ENCODE measurements around the gene SAMD4B. TPM values are rescaled to one million over a fixed set of nuclear protein-coding genes. Genes with fewer than 3 reads are reported as not detected.

Gene SAMD4B
- total and polyA plus RNA-seq, 2 experiments from 2014 or later, result 104 to 172 TPM

DNA sequence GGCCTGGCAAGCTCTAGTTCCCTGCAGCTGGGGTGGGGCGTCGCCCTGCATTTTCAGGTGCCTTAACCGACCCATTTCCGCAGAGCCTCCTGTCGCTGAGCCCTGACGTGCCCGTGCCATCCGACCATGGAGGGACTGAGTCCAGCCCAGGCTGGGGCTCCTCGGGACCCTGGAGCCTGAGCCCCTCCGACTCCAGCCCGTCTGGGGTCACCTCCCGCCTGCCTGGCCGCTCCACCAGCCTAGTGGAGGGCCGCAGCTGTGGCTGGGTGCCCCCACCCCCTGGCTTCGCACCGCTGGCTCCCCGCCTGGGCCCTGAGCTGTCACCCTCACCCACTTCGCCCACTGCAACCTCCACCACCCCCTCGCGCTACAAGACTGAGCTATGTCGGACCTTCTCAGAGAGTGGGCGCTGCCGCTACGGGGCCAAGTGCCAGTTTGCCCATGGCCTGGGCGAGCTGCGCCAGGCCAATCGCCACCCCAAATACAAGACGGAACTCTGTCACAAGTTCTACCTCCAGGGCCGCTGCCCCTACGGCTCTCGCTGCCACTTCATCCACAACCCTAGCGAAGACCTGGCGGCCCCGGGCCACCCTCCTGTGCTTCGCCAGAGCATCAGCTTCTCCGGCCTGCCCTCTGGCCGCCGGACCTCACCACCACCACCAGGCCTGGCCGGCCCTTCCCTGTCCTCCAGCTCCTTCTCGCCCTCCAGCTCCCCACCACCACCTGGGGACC lies 65.6 kb downstream of the SAMD4B start:
- Histone ChIP-seq H3K79me2 (replicated peaks; ENCODE audit: insufficient read depth) (peaks cover 23% of the 10 kb centered on the region), H3K36me3 (ENCODE audit: insufficient read depth) (no peaks in the 10 kb centered on the region), H3K4me3 (peak overlapping the region; percentile 99), H2AFZ (no peak overlapping the region), H3K4me2 (peak overlapping the region; percentile 91), H3K27me3 (ENCODE audit: insufficient read depth) (no peaks in the 10 kb centered on the region), H3K4me1 (ENCODE audit: insufficient read depth) (peaks cover 55% of the 10 kb centered on the region), H4K20me1 (replicated peaks; ENCODE audit: insufficient read depth) (peaks cover 4% of the 10 kb centered on the region; the same call in 1 of the 2 replicates), H3K27ac (ENCODE audit: low read depth) (peak overlapping the region; percentile 60), H3F3A (replicated peaks; ENCODE audit: low read depth) (peaks cover 42% of the 10 kb centered on the region), H3K9me2 (ENCODE audit: insufficient read depth) (no peaks in the 10 kb centered on the region)
- Mint-ChIP-seq H3K36me3 (ENCODE audit: low read depth) (peaks cover 17% of the 10 kb centered on the region; the same call in 2 of the 3 replicates), H3K4me3 (peak overlapping the region; percentile 94), H3K27me3 (ENCODE audit: insufficient read depth, low read depth, poor library complexity) (peaks cover 49% of the 10 kb centered on the region), H3K9me3 (peaks cover 4% of the 10 kb centered on the region; the same call in 2 of the 3 replicates), H3K27ac (no peak overlapping the region), H3K4me1 (peaks cover 52% of the 10 kb centered on the region)
- DNase-seq (ENCODE audit: low spot score) (peak; percentile 59), ATAC-seq (no peak)
- TF ChIP-seq, protein P1, sequence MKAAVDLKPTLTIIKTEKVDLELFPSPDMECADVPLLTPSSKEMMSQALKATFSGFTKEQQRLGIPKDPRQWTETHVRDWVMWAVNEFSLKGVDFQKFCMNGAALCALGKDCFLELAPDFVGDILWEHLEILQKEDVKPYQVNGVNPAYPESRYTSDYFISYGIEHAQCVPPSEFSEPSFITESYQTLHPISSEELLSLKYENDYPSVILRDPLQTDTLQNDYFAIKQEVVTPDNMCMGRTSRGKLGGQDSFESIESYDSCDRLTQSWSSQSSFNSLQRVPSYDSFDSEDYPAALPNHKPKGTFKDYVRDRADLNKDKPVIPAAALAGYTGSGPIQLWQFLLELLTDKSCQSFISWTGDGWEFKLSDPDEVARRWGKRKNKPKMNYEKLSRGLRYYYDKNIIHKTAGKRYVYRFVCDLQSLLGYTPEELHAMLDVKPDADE (IDR thresholded peaks at IDR 0.05), result no peak
- no peak for TF ChIP-seq STAT1 (IDR thresholded peaks at IDR 0.05; ENCODE audit: unreplicated experiment)
- TF ChIP-seq EZH2 (IDR thresholded peaks at IDR 0.05; ENCODE audit: low read depth, unreplicated experiment), result no peak
- no peak for TF ChIP-seq EZH2phosphoT487 (IDR thresholded peaks at IDR 0.05; ENCODE audit: unreplicated experiment)
- no peak for TF ChIP-seq POLR2AphosphoS5 (IDR thresholded peaks at IDR 0.05; ENCODE audit: low read depth)
- no peak for TF ChIP-seq ZNF331 (CRISPR knock-in tag; IDR thresholded peaks at IDR 0.05; ENCODE audit: low read depth)
- TF ChIP-seq, protein P2, sequence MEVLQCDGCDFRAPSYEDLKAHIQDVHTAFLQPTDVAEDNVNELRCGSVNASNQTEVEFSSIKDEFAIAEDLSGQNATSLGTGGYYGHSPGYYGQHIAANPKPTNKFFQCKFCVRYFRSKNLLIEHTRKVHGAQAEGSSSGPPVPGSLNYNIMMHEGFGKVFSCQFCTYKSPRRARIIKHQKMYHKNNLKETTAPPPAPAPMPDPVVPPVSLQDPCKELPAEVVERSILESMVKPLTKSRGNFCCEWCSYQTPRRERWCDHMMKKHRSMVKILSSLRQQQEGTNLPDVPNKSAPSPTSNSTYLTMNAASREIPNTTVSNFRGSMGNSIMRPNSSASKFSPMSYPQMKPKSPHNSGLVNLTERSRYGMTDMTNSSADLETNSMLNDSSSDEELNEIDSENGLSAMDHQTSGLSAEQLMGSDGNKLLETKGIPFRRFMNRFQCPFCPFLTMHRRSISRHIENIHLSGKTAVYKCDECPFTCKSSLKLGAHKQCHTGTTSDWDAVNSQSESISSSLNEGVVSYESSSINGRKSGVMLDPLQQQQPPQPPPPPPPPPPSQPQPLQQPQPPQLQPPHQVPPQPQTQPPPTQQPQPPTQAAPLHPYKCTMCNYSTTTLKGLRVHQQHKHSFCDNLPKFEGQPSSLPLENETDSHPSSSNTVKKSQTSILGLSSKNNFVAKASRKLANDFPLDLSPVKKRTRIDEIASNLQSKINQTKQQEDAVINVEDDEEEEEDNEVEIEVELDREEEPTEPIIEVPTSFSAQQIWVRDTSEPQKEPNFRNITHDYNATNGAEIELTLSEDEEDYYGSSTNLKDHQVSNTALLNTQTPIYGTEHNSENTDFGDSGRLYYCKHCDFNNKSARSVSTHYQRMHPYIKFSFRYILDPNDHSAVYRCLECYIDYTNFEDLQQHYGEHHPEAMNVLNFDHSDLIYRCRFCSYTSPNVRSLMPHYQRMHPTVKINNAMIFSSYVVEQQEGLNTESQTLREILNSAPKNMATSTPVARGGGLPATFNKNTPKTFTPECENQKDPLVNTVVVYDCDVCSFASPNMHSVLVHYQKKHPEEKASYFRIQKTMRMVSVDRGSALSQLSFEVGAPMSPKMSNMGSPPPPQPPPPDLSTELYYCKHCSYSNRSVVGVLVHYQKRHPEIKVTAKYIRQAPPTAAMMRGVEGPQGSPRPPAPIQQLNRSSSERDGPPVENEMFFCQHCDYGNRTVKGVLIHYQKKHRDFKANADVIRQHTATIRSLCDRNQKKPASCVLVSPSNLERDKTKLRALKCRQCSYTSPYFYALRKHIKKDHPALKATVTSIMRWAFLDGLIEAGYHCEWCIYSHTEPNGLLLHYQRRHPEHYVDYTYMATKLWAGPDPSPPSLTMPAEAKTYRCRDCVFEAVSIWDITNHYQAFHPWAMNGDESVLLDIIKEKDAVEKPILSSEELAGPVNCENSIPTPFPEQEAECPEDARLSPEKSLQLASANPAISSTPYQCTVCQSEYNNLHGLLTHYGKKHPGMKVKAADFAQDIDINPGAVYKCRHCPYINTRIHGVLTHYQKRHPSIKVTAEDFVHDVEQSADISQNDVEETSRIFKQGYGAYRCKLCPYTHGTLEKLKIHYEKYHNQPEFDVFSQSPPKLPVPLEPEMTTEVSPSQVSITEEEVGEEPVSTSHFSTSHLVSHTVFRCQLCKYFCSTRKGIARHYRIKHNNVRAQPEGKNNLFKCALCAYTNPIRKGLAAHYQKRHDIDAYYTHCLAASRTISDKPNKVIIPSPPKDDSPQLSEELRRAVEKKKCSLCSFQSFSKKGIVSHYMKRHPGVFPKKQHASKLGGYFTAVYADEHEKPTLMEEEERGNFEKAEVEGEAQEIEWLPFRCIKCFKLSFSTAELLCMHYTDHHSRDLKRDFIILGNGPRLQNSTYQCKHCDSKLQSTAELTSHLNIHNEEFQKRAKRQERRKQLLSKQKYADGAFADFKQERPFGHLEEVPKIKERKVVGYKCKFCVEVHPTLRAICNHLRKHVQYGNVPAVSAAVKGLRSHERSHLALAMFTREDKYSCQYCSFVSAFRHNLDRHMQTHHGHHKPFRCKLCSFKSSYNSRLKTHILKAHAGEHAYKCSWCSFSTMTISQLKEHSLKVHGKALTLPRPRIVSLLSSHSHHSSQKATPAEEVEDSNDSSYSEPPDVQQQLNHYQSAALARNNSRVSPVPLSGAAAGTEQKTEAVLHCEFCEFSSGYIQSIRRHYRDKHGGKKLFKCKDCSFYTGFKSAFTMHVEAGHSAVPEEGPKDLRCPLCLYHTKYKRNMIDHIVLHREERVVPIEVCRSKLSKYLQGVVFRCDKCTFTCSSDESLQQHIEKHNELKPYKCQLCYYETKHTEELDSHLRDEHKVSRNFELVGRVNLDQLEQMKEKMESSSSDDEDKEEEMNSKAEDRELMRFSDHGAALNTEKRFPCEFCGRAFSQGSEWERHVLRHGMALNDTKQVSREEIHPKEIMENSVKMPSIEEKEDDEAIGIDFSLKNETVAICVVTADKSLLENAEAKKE (CRISPR knock-in tag; IDR thresholded peaks at IDR 0.05), result no peak
- TF ChIP-seq, protein P3, sequence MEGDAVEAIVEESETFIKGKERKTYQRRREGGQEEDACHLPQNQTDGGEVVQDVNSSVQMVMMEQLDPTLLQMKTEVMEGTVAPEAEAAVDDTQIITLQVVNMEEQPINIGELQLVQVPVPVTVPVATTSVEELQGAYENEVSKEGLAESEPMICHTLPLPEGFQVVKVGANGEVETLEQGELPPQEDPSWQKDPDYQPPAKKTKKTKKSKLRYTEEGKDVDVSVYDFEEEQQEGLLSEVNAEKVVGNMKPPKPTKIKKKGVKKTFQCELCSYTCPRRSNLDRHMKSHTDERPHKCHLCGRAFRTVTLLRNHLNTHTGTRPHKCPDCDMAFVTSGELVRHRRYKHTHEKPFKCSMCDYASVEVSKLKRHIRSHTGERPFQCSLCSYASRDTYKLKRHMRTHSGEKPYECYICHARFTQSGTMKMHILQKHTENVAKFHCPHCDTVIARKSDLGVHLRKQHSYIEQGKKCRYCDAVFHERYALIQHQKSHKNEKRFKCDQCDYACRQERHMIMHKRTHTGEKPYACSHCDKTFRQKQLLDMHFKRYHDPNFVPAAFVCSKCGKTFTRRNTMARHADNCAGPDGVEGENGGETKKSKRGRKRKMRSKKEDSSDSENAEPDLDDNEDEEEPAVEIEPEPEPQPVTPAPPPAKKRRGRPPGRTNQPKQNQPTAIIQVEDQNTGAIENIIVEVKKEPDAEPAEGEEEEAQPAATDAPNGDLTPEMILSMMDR (conservative IDR thresholded peaks at IDR 0.05; ENCODE audit: low read depth in 2 of 2), result no peak
- no peak for TF ChIP-seq CREB1 (CRISPR knock-in tag; IDR thresholded peaks at IDR 0.05; ENCODE audit: low read depth)
- TF ChIP-seq JUNB (IDR thresholded peaks at IDR 0.05; ENCODE audit: unreplicated experiment), result no peak
- TF ChIP-seq, protein P4, sequence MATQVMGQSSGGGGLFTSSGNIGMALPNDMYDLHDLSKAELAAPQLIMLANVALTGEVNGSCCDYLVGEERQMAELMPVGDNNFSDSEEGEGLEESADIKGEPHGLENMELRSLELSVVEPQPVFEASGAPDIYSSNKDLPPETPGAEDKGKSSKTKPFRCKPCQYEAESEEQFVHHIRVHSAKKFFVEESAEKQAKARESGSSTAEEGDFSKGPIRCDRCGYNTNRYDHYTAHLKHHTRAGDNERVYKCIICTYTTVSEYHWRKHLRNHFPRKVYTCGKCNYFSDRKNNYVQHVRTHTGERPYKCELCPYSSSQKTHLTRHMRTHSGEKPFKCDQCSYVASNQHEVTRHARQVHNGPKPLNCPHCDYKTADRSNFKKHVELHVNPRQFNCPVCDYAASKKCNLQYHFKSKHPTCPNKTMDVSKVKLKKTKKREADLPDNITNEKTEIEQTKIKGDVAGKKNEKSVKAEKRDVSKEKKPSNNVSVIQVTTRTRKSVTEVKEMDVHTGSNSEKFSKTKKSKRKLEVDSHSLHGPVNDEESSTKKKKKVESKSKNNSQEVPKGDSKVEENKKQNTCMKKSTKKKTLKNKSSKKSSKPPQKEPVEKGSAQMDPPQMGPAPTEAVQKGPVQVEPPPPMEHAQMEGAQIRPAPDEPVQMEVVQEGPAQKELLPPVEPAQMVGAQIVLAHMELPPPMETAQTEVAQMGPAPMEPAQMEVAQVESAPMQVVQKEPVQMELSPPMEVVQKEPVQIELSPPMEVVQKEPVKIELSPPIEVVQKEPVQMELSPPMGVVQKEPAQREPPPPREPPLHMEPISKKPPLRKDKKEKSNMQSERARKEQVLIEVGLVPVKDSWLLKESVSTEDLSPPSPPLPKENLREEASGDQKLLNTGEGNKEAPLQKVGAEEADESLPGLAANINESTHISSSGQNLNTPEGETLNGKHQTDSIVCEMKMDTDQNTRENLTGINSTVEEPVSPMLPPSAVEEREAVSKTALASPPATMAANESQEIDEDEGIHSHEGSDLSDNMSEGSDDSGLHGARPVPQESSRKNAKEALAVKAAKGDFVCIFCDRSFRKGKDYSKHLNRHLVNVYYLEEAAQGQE (IDR thresholded peaks at IDR 0.05; ENCODE audit: unreplicated experiment), result no peak
- TF ChIP-seq NANOG (IDR thresholded peaks at IDR 0.05; ENCODE audit: borderline replicate concordance), result no peak
- TF ChIP-seq ZNF114 (CRISPR knock-in tag; IDR thresholded peaks at IDR 0.05), result no peak

All from GM23338 (cell line).